ENCODE data around the gene KLK3.

DNA sequence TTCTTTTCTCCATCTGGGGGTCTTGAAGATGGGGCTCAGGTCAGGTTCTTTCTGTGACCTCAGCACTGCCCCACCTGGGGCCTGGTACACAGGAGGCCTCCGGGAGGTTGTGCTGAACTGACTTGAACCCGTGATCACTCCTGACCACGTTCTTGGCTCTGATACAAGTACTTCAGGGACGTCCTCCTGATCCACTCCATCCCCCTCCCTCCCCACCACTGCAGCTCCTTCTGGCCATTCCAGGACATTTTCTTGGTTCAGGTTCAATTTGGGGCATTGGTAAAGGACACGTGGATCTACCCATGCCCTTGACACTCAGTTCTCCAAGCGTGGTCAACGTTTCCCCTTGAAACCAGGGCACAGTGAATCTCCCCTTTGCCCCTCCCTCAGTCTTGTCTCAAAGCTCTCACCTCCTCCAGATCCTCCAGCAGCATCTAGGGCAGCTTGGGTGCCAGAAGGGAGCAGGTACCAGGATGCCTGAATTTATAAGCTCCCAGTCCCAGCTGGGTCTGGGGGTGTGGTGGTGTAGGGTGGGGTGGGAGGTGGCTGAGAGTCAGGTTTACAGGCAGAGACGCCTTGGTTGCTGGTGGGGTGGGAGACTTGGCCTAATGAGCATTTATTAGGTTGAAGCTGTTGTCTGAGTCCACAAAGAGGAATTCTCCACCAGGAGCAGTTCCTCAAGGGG, 21.5 kb upstream of the KLK3 start, which contains the start of gene KLK15:
- TF ChIP-seq CTCF (conservative IDR thresholded peaks at IDR 0.05; ENCODE audit: low read depth in 2 of 2) (no peak), JUNB (IDR thresholded peaks at IDR 0.05; ENCODE audit: unreplicated experiment) (no peak), REST (IDR thresholded peaks at IDR 0.05; ENCODE audit: unreplicated experiment) (no peak), NANOG (IDR thresholded peaks at IDR 0.05; ENCODE audit: borderline replicate concordance) (no peak), ZNF114 (CRISPR knock-in tag; IDR thresholded peaks at IDR 0.05) (no peak), POLR2AphosphoS5 (IDR thresholded peaks at IDR 0.05; ENCODE audit: low read depth) (no peak), ETS1 (IDR thresholded peaks at IDR 0.05) (no peak), ZNF331 (CRISPR knock-in tag; IDR thresholded peaks at IDR 0.05; ENCODE audit: low read depth) (no peak), EZH2 (IDR thresholded peaks at IDR 0.05; ENCODE audit: low read depth, unreplicated experiment) (no peak)

Measured in GM23338 (cell line).